Astrocyte of the spinal cord (primary cell): ENCODE results near the gene DLGAP3.
A peak's percentile ranks its signal among the peaks of the same experiment; 100 is the strongest.

Experiments
- DNase-seq: peaks from one replicate; pipeline ENCODE4 v3.0.0; 2011; ENCODE audit warnings: low read depth, low spot score
- H3K4me3 ChIP-seq: 2 replicates; pipeline ENCODE4 v1.5.1; 2011; ENCODE audit warnings: low read depth, mild to moderate bottlenecking, low read length, moderate library complexity
- CTCF ChIP-seq: IDR thresholded peaks from 2 replicates; pipeline ENCODE4 v1.5.1; 2012; ENCODE audit warnings: low read depth, mild to moderate bottlenecking, low read length, inconsistent platforms
- in situ Hi-C: cut with HindIII; loops from 2 replicates; pipeline ENCODE4 v1.10.0; 2017; ENCODE audit warnings: low sequenced_read_pairs

DLGAP3 gene

GRCh38 chr1:34864759-34865158 is 64.7 kb downstream of the DLGAP3 start:
- H3K4me3 ChIP-seq, result no peak overlapping the region
- in situ Hi-C loops, result no loop called here
- DNase-seq, result no peak
- no peak for TF ChIP-seq CTCF

GRCh38 chr1:34863501-34863900 is 65.9 kb downstream of the DLGAP3 start:
- TF ChIP-seq CTCF, result no peak
- no peak overlapping the region for H3K4me3 ChIP-seq
- in situ Hi-C loops, result no loop called here
- no peak for DNase-seq

- peak within 1 kb of the TSS; percentile 76 for H3K4me3 ChIP-seq
- in situ Hi-C loops, result no loop called here
- DNase-seq, result peak; percentile 93
- TF ChIP-seq CTCF, result peak; percentile 89
Observed at GRCh38 chr1:34859446-34860200, 69.8 kb downstream of the DLGAP3 start, which contains the start of gene SMIM12. TSS of gene SMIM12 (minus strand) at chr1:34859749. CDS start at chr1:34855977, 3,772 bp downstream.

- DNase-seq, result peak; percentile 45
- in situ Hi-C loops, result no loop called here
- H3K4me3 ChIP-seq, result peak overlapping the region; percentile 76
- TF ChIP-seq CTCF, result no peak
Observed at GRCh38 chr1:34858901-34859445, 70.5 kb downstream of the DLGAP3 start.

- in situ Hi-C loops, result no loop called here
- no peak overlapping the region for H3K4me3 ChIP-seq
Observed at GRCh38 chr1:34856697-34857096, 72.8 kb downstream of the DLGAP3 start.

GRCh38 chr1:34852677-34853217 is 76.7 kb downstream of the DLGAP3 start:
- in situ Hi-C loops, result no loop called here
- peak; percentile 97 for TF ChIP-seq CTCF
- no peak overlapping the region for H3K4me3 ChIP-seq
- peak; percentile 93 for DNase-seq

More at GRCh38 chr1:34856697-34857096, 72.8 kb downstream of the DLGAP3 start:
- TF ChIP-seq CTCF, result no peak
- no peak for DNase-seq
